Activated CD4-positive, alpha-beta T cell treated with anti-CD3 and anti-CD28 coated beads, Interleukin-2, amount 50 U/mL, for 16 hours (primary cell): Measurements from ENCODE around the gene MDP1.
A peak's percentile ranks its signal among the peaks of the same experiment; 100 is the strongest.

ENCODE experiments used
- DNase-seq: peaks from one replicate; pipeline ENCODE4 v3.0.0-alpha.2; 2020

MDP1 gene

GRCh38 chr14:24215495-24216344, at the start of gene MDP1:
MDP1 (minus strand) TSS chr14:24216066; CDS start chr14:24215955, 111 bp downstream.
- peak; percentile 92 for DNase-seq

GRCh38 chr14:24264298-24264697, 48.4 kb upstream of the MDP1 start:
- DNase-seq = no peak

GRCh38 chr14:24263848-24264247, 48.0 kb upstream of the MDP1 start:
- no peak for DNase-seq

- DNase-seq = no peak
Observed at GRCh38 chr14:24262821-24263733, 47.2 kb upstream of the MDP1 start, which contains the start of gene TGM1. TGM1 (minus strand) TSS chr14:24263177; CDS start chr14:24262352, 825 bp downstream.

- no peak for DNase-seq
Observed at GRCh38 chr14:24261969-24262327, 46.1 kb upstream of the MDP1 start.

- no peak for DNase-seq
Observed at GRCh38 chr14:24261256-24261968, 45.5 kb upstream of the MDP1 start.

GRCh38 chr14:24260780-24261157, 44.9 kb upstream of the MDP1 start:
- no peak for DNase-seq

GRCh38 chr14:24260026-24260779, 44.3 kb upstream of the MDP1 start:
- DNase-seq = no peak

GRCh38 chr14:24259282-24260025, 43.6 kb upstream of the MDP1 start:
- DNase-seq = no peak

GRCh38 chr14:24258548-24259265, 42.8 kb upstream of the MDP1 start:
- DNase-seq = no peak

GRCh38 chr14:24258119-24258518, 42.3 kb upstream of the MDP1 start:
- no peak for DNase-seq

GRCh38 chr14:24256960-24257359, 41.1 kb upstream of the MDP1 start:
- DNase-seq = no peak

- no peak for DNase-seq
Observed at GRCh38 chr14:24255931-24256711, 40.3 kb upstream of the MDP1 start.

GRCh38 chr14:24255438-24255837, 39.6 kb upstream of the MDP1 start:
- DNase-seq = no peak

GRCh38 chr14:24254630-24255392, 38.9 kb upstream of the MDP1 start:
- no peak for DNase-seq

- no peak for DNase-seq
Observed at GRCh38 chr14:24253936-24254335, 38.1 kb upstream of the MDP1 start.

- no peak for DNase-seq
Observed at GRCh38 chr14:24252289-24253124, 36.6 kb upstream of the MDP1 start.

GRCh38 chr14:24251880-24252288, 36.0 kb upstream of the MDP1 start:
- DNase-seq = no peak
